GM23338 (cell line): ENCODE data around the gene EIF3L. TPM values are rescaled to one million over a fixed set of nuclear protein-coding genes. Genes with fewer than 3 reads are reported as not detected.

Experiments
- ATAC-seq: fragments of 200-7000 bp; cut with Tn5 transposase; 3 replicates; pipeline ENCODE4 v1.9.1; 2020
- DNase-seq: peaks from one replicate; pipeline ENCODE4 v3.0.0-alpha.2; 2015; ENCODE audit warnings: low spot score
- H2AFZ ChIP-seq: fragments of 200-600 bp; sonication (generic); 2 replicates; pipeline ENCODE4 v1.8.0; 2016; ENCODE audit warnings: antibody characterized with exemption, mild to moderate bottlenecking, moderate library complexity
- H3F3A ChIP-seq: fragments of 200-600 bp; sonication (generic); replicated peaks from 2 replicates; pipeline ENCODE4 v1.8.0; 2017; ENCODE audit warnings: antibody characterized with exemption, mixed run types, low read depth
- H3K27ac ChIP-seq: fragments of 200-600 bp; sonication (generic); 2 replicates; pipeline ENCODE4 v1.6.1; 2016; ENCODE audit warnings: low read depth
- H3K27me3 ChIP-seq: fragments of 200-600 bp; sonication (generic); 2 replicates; pipeline ENCODE4 v1.8.0; 2016; ENCODE audit warnings: mild to moderate bottlenecking, mixed run types, moderate library complexity; ENCODE audit not compliant: insufficient read depth
- H3K36me3 ChIP-seq: fragments of 200-600 bp; sonication (generic); 2 replicates; pipeline ENCODE4 v1.8.0; 2016; ENCODE audit warnings: mild to moderate bottlenecking; ENCODE audit not compliant: insufficient read depth
- H3K4me1 ChIP-seq: fragments of 200-600 bp; sonication (generic); 2 replicates; pipeline ENCODE4 v1.8.0; 2016; ENCODE audit warnings: mild to moderate bottlenecking, moderate library complexity; ENCODE audit not compliant: insufficient read depth
- H3K4me2 ChIP-seq: fragments of 200-600 bp; sonication (generic); 2 replicates; pipeline ENCODE4 v1.7.1; 2017; ENCODE audit warnings: mixed run types
- H3K4me3 ChIP-seq: fragments of 200-600 bp; sonication (generic); 2 replicates; pipeline ENCODE4 v1.6.1; 2016; ENCODE audit warnings: mixed run types
- H3K79me2 ChIP-seq: fragments of 200-600 bp; sonication (generic); replicated peaks from 2 replicates; pipeline ENCODE4 v1.8.0; 2017; ENCODE audit warnings: mild to moderate bottlenecking; ENCODE audit not compliant: insufficient read depth
- H3K9me2 ChIP-seq: fragments of 200-600 bp; sonication (generic); 2 replicates; pipeline ENCODE4 v1.8.0; 2017; ENCODE audit not compliant: insufficient read depth
- H4K20me1 ChIP-seq: fragments of 200-600 bp; sonication (generic); replicated peaks from 2 replicates; pipeline ENCODE4 v1.8.0; 2017; ENCODE audit warnings: mild to moderate bottlenecking; ENCODE audit not compliant: insufficient read depth
- H3K27ac Mint-ChIP-seq: 2 replicates; pipeline ENCODE4 v1.8.0; 2020; ENCODE audit warnings: inconsistent platforms, mild to moderate bottlenecking, moderate library complexity, mixed read lengths
- H3K27me3 Mint-ChIP-seq: 3 replicates; pipeline ENCODE4 v1.8.0; 2022; ENCODE audit warnings: low read depth, mild to moderate bottlenecking, moderate library complexity, mixed read lengths, inconsistent platforms; ENCODE audit not compliant: insufficient read depth, poor library complexity
- H3K36me3 Mint-ChIP-seq: 3 replicates; pipeline ENCODE4 v1.8.0; 2021; ENCODE audit warnings: low read depth, mild to moderate bottlenecking, inconsistent platforms, moderate library complexity, mixed read lengths
- H3K4me1 Mint-ChIP-seq: 3 replicates; pipeline ENCODE4 v1.8.0; 2020; ENCODE audit warnings: mild to moderate bottlenecking, inconsistent platforms, mixed read lengths
- H3K4me3 Mint-ChIP-seq: 3 replicates; pipeline ENCODE4 v1.8.0; 2021; ENCODE audit warnings: moderate library complexity, mild to moderate bottlenecking, inconsistent platforms, mixed read lengths
- H3K9me3 Mint-ChIP-seq: 3 replicates; pipeline ENCODE4 v1.8.0; 2020; ENCODE audit warnings: moderate library complexity, mild to moderate bottlenecking, inconsistent platforms, mixed read lengths
- EZH2phosphoT487 ChIP-seq: fragments of 200-600 bp; sonication (generic); IDR thresholded peaks from one replicate; pipeline ENCODE4 v1.8.1; 2018; ENCODE audit warnings: antibody characterized with exemption; ENCODE audit not compliant: unreplicated experiment
- JUNB ChIP-seq: IDR thresholded peaks from one replicate; pipeline ENCODE4 v1.6.1; 2016; ENCODE audit warnings: antibody characterized with exemption; ENCODE audit not compliant: unreplicated experiment
- POLR2AphosphoS5 ChIP-seq: IDR thresholded peaks from 2 replicates; pipeline ENCODE4 v1.6.1; 2016; ENCODE audit warnings: antibody characterized with exemption, low read depth
- ZNF331 ChIP-seq: fragments of 250-450 bp; sonication (Bioruptor Pico); IDR thresholded peaks from 2 replicates; pipeline ENCODE4 v1.5.0; 2020; ENCODE audit warnings: low read depth, mild to moderate bottlenecking, moderate library complexity
- polyA plus RNA-seq: library from polyadenylated mRNA; unstranded; fragments of >200 nt; fragmentation: Nextera tagmentation; extraction: Ambion mirVana; gene quantifications from 2 replicates; pipeline ENCODE4 v1.2.1, GENCODE V29; 2016
- total RNA-seq: library from RNA; depleted of rRNA; stranded (reverse); fragments of >200 nt; shearing (Covaris generic); gene quantifications from 2 replicates; pipeline ENCODE4 v1.2.3, GENCODE V29; 2014
- TF ChIP-seq, protein P1 (sequence below): fragments of 250-450 bp; sonication (Bioruptor Pico); IDR thresholded peaks from 2 replicates; pipeline ENCODE4 v1.5.0; 2020; ENCODE audit warnings: mild to moderate bottlenecking, moderate library complexity
- TF ChIP-seq, protein P2 (sequence below): IDR thresholded peaks from 2 replicates; pipeline ENCODE4 v1.6.1; 2016; ENCODE audit warnings: antibody characterized with exemption
- TF ChIP-seq, protein P3 (sequence below): IDR thresholded peaks from one replicate; pipeline ENCODE4 v1.6.1; 2018; ENCODE audit warnings: antibody characterized with exemption; ENCODE audit not compliant: unreplicated experiment
- TF ChIP-seq, protein P4 (sequence below), 2 experiments: fragments of 200-600 bp in 1 of 2; sonication (generic) in 1 of 2; conservative IDR thresholded peaks; 2 replicates each; pipeline versions ENCODE4 v1.5.1 to v1.6.1; 2016 to 2017; ENCODE audit warnings: antibody characterized with exemption in 2 of 2, low read depth in 2 of 2, mild to moderate bottlenecking in 2 of 2, moderate library complexity in 1 of 2

The EIF3L gene
- total and polyA plus RNA-seq, 2 experiments from 2014 or later, result 430 to 459 TPM

DNA sequence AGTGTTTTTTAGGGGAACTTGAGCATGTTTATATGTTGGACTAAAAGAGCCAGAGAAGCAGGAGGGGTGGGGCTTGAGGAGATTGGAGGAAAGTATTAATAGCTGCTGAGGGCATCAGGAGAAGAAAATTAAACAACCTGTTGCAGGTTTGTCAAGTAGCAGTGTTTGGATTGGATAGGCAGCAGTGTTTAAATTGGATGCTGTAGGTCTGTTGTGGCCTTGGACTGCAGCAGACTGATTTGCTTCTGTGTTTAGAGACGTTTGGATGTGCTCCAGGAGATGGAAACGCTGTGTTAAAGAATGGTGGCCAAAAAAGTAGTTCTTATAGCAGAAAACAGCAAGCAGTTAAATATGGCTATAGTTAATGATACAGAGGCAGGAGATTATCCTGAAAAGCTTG is 5.7 kb downstream of the EIF3L start (continued):
- TF ChIP-seq, protein P1, sequence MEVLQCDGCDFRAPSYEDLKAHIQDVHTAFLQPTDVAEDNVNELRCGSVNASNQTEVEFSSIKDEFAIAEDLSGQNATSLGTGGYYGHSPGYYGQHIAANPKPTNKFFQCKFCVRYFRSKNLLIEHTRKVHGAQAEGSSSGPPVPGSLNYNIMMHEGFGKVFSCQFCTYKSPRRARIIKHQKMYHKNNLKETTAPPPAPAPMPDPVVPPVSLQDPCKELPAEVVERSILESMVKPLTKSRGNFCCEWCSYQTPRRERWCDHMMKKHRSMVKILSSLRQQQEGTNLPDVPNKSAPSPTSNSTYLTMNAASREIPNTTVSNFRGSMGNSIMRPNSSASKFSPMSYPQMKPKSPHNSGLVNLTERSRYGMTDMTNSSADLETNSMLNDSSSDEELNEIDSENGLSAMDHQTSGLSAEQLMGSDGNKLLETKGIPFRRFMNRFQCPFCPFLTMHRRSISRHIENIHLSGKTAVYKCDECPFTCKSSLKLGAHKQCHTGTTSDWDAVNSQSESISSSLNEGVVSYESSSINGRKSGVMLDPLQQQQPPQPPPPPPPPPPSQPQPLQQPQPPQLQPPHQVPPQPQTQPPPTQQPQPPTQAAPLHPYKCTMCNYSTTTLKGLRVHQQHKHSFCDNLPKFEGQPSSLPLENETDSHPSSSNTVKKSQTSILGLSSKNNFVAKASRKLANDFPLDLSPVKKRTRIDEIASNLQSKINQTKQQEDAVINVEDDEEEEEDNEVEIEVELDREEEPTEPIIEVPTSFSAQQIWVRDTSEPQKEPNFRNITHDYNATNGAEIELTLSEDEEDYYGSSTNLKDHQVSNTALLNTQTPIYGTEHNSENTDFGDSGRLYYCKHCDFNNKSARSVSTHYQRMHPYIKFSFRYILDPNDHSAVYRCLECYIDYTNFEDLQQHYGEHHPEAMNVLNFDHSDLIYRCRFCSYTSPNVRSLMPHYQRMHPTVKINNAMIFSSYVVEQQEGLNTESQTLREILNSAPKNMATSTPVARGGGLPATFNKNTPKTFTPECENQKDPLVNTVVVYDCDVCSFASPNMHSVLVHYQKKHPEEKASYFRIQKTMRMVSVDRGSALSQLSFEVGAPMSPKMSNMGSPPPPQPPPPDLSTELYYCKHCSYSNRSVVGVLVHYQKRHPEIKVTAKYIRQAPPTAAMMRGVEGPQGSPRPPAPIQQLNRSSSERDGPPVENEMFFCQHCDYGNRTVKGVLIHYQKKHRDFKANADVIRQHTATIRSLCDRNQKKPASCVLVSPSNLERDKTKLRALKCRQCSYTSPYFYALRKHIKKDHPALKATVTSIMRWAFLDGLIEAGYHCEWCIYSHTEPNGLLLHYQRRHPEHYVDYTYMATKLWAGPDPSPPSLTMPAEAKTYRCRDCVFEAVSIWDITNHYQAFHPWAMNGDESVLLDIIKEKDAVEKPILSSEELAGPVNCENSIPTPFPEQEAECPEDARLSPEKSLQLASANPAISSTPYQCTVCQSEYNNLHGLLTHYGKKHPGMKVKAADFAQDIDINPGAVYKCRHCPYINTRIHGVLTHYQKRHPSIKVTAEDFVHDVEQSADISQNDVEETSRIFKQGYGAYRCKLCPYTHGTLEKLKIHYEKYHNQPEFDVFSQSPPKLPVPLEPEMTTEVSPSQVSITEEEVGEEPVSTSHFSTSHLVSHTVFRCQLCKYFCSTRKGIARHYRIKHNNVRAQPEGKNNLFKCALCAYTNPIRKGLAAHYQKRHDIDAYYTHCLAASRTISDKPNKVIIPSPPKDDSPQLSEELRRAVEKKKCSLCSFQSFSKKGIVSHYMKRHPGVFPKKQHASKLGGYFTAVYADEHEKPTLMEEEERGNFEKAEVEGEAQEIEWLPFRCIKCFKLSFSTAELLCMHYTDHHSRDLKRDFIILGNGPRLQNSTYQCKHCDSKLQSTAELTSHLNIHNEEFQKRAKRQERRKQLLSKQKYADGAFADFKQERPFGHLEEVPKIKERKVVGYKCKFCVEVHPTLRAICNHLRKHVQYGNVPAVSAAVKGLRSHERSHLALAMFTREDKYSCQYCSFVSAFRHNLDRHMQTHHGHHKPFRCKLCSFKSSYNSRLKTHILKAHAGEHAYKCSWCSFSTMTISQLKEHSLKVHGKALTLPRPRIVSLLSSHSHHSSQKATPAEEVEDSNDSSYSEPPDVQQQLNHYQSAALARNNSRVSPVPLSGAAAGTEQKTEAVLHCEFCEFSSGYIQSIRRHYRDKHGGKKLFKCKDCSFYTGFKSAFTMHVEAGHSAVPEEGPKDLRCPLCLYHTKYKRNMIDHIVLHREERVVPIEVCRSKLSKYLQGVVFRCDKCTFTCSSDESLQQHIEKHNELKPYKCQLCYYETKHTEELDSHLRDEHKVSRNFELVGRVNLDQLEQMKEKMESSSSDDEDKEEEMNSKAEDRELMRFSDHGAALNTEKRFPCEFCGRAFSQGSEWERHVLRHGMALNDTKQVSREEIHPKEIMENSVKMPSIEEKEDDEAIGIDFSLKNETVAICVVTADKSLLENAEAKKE (CRISPR knock-in tag), result no peak
- no peak for TF ChIP-seq JUNB

DNA sequence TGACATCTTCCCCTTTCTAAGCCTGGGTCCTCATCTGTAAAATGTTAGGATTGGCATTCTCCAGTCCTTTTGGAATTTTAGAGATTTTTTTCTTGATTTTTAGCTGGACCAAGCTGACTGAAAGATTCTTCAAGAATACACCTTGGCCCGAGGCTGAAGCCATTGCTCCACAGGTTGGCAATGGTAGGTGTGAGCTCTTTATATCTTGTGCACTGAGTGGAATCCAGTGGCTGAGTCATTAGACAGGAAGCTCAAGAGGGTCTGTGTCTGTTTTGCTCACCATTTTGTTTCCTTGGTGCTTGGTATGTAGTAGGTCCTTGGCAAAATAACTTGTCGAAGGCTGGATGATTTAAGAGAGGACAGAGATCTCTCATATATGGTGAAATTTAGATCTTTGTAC is 6.2 kb downstream of the EIF3L start:
- ATAC-seq, result no peak
- peaks cover 98% of the 10 kb centered on the region for H3K36me3 ChIP-seq
- H3K27me3 Mint-ChIP-seq, result peaks cover 1% of the 10 kb centered on the region
- TF ChIP-seq POLR2AphosphoS5, result no peak
- no peak for TF ChIP-seq ZNF331 (CRISPR knock-in tag)
- TF ChIP-seq EZH2phosphoT487, result no peak
- TF ChIP-seq, protein P2, sequence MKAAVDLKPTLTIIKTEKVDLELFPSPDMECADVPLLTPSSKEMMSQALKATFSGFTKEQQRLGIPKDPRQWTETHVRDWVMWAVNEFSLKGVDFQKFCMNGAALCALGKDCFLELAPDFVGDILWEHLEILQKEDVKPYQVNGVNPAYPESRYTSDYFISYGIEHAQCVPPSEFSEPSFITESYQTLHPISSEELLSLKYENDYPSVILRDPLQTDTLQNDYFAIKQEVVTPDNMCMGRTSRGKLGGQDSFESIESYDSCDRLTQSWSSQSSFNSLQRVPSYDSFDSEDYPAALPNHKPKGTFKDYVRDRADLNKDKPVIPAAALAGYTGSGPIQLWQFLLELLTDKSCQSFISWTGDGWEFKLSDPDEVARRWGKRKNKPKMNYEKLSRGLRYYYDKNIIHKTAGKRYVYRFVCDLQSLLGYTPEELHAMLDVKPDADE, result no peak
- TF ChIP-seq, protein P3, sequence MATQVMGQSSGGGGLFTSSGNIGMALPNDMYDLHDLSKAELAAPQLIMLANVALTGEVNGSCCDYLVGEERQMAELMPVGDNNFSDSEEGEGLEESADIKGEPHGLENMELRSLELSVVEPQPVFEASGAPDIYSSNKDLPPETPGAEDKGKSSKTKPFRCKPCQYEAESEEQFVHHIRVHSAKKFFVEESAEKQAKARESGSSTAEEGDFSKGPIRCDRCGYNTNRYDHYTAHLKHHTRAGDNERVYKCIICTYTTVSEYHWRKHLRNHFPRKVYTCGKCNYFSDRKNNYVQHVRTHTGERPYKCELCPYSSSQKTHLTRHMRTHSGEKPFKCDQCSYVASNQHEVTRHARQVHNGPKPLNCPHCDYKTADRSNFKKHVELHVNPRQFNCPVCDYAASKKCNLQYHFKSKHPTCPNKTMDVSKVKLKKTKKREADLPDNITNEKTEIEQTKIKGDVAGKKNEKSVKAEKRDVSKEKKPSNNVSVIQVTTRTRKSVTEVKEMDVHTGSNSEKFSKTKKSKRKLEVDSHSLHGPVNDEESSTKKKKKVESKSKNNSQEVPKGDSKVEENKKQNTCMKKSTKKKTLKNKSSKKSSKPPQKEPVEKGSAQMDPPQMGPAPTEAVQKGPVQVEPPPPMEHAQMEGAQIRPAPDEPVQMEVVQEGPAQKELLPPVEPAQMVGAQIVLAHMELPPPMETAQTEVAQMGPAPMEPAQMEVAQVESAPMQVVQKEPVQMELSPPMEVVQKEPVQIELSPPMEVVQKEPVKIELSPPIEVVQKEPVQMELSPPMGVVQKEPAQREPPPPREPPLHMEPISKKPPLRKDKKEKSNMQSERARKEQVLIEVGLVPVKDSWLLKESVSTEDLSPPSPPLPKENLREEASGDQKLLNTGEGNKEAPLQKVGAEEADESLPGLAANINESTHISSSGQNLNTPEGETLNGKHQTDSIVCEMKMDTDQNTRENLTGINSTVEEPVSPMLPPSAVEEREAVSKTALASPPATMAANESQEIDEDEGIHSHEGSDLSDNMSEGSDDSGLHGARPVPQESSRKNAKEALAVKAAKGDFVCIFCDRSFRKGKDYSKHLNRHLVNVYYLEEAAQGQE, result no peak
- TF ChIP-seq, protein P4, sequence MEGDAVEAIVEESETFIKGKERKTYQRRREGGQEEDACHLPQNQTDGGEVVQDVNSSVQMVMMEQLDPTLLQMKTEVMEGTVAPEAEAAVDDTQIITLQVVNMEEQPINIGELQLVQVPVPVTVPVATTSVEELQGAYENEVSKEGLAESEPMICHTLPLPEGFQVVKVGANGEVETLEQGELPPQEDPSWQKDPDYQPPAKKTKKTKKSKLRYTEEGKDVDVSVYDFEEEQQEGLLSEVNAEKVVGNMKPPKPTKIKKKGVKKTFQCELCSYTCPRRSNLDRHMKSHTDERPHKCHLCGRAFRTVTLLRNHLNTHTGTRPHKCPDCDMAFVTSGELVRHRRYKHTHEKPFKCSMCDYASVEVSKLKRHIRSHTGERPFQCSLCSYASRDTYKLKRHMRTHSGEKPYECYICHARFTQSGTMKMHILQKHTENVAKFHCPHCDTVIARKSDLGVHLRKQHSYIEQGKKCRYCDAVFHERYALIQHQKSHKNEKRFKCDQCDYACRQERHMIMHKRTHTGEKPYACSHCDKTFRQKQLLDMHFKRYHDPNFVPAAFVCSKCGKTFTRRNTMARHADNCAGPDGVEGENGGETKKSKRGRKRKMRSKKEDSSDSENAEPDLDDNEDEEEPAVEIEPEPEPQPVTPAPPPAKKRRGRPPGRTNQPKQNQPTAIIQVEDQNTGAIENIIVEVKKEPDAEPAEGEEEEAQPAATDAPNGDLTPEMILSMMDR (conservative IDR thresholded peaks at IDR 0.05; ENCODE audit: low read depth in 2 of 2), result no peak

More for the DNA sequence above, 6.2 kb downstream of the EIF3L start:
- H3K36me3 Mint-ChIP-seq, result peaks cover 88% of the 10 kb centered on the region
- H3F3A ChIP-seq, result peaks cover 54% of the 10 kb centered on the region
- no peak overlapping the region for H3K4me3 Mint-ChIP-seq
- H3K4me3 ChIP-seq, result no peak overlapping the region
- no peak overlapping the region for H3K27ac ChIP-seq
- no peak overlapping the region for H3K27ac Mint-ChIP-seq
- no peaks in the 10 kb centered on the region for H3K9me3 Mint-ChIP-seq
- H2AFZ ChIP-seq, result no peak overlapping the region
- peaks cover 69% of the 10 kb centered on the region for H3K79me2 ChIP-seq
- H3K4me2 ChIP-seq, result no peak overlapping the region
- peaks cover 2% of the 10 kb centered on the region for H3K4me1 ChIP-seq
- DNase-seq, result no peak
- no peaks in the 10 kb centered on the region for H3K27me3 ChIP-seq
- H3K9me2 ChIP-seq, result no peaks in the 10 kb centered on the region
- H4K20me1 ChIP-seq, result peaks cover 70% of the 10 kb centered on the region
- H3K4me1 Mint-ChIP-seq, result peaks cover 2% of the 10 kb centered on the region; the same call in 1 of the 3 replicates
